CD4-positive, CD25-positive, alpha-beta regulatory T cell (primary cell): Measurements from ENCODE around the gene TERC. TPM values are rescaled to one million over a fixed set of nuclear protein-coding genes. Genes with fewer than 3 reads are reported as not detected.

Source experiments
- ATAC-seq, 2 donors: fragments of 150-1000 bp; cut with Tn5 transposase; one replicate each; pipeline ENCODE4 v1.10.0; 2021; ENCODE audit warnings: low read depth in 2 of 2, moderate number of reproducible peaks in 2 of 2, moderate library complexity in 1 of 2
- DNase-seq, 3 donors: peaks; one replicate each; pipeline versions ENCODE4 v3.0.0 to v3.0.0-alpha.2; 2012 to 2022; ENCODE audit warnings: mixed read lengths in 1 of 3
- H3K27ac ChIP-seq: one replicate; pipeline ENCODE4 v1.7.0; 2013; ENCODE audit warnings: mild to moderate bottlenecking, low read length; ENCODE audit not compliant: insufficient read depth, poor library complexity, severe bottlenecking
- H3K27me3 ChIP-seq: one replicate; pipeline ENCODE4 v1.7.0; 2013; ENCODE audit warnings: low read length; ENCODE audit not compliant: control insufficient read depth, insufficient read depth
- H3K36me3 ChIP-seq: one replicate; pipeline ENCODE4 v1.7.0; 2013; ENCODE audit warnings: mild to moderate bottlenecking, low read length, moderate library complexity; ENCODE audit not compliant: control insufficient read depth, insufficient read depth
- H3K4me1 ChIP-seq: 2 replicates; pipeline ENCODE4 v1.7.0; 2013; ENCODE audit warnings: mild to moderate bottlenecking, low read length; ENCODE audit not compliant: insufficient read depth, control insufficient read depth, poor library complexity, severe bottlenecking
- H3K4me3 ChIP-seq: one replicate; pipeline ENCODE4 v1.7.0; 2013; ENCODE audit warnings: low read depth, mild to moderate bottlenecking, low read length, moderate library complexity
- H3K9me3 ChIP-seq, 2 experiments: 1 replicate in 1 of 2; 2 replicates in 1 of 2; pipeline ENCODE4 v1.7.0; 2013; ENCODE audit warnings: low read length in 2 of 2, mild to moderate bottlenecking in 1 of 2, moderate library complexity in 1 of 2; ENCODE audit not compliant: control insufficient read depth in 2 of 2
- H3K27ac Mint-ChIP-seq, 3 donors: one replicate each; pipeline ENCODE4 v1.8.0; 2020 to 2022; ENCODE audit warnings: mild to moderate bottlenecking in 3 of 3, mixed read lengths in 3 of 3, moderate library complexity in 2 of 3
- H3K27me3 Mint-ChIP-seq: one replicate; pipeline ENCODE4 v1.8.0; 2022; ENCODE audit warnings: mild to moderate bottlenecking, mixed read lengths
- H3K36me3 Mint-ChIP-seq: one replicate; pipeline ENCODE4 v1.8.0; 2020; ENCODE audit warnings: mixed read lengths
- H3K4me1 Mint-ChIP-seq, 4 donors: one replicate each; pipeline ENCODE4 v1.8.0; 2020 to 2022; ENCODE audit warnings: mixed read lengths in 4 of 4, mild to moderate bottlenecking in 1 of 4
- H3K4me3 Mint-ChIP-seq, 4 donors: one replicate each; pipeline ENCODE4 v1.8.0; 2020 to 2022; ENCODE audit warnings: mild to moderate bottlenecking in 4 of 4, mixed read lengths in 4 of 4, moderate library complexity in 3 of 4
- H3K9me3 Mint-ChIP-seq, 7 donors: one replicate each; pipeline ENCODE4 v1.8.0; 2020 to 2022; ENCODE audit warnings: mixed read lengths in 7 of 7, mild to moderate bottlenecking in 3 of 7, moderate library complexity in 2 of 7
- polyA plus RNA-seq, 4 donors: library from polyadenylated mRNA; unstranded; fragments of 300-500 nt; fragmentation: Illumina TruSeq; gene quantifications; one replicate each; pipeline ENCODE4 v1.2.3, GENCODE V29; 2021
- total RNA-seq: library from RNA; stranded (reverse); gene quantifications from one replicate; pipeline ENCODE4 v1.2.3, GENCODE V29; 2022

TERC gene
- total and polyA plus RNA-seq, 5 donors from 2014 or later, result 0.76 to 2.9 TPM; not detected in 3

- H3K4me1 Mint-ChIP-seq, result peaks cover 22 to 58% (median 45%) of the 10 kb centered on the region in 4 donors
- no peaks in the 10 kb centered on the region for H3K27me3 Mint-ChIP-seq
- peak overlapping the region in 1 of 3 donors; percentile 56 for H3K27ac Mint-ChIP-seq
- Histone ChIP-seq H3K9me3 (no peaks in the 10 kb centered on the region), H3K27ac (no peak overlapping the region), H3K36me3 (peaks cover 87% of the 10 kb centered on the region), H3K27me3 (no peaks in the 10 kb centered on the region), H3K4me1 (peaks cover 6% of the 10 kb centered on the region), H3K4me3 (no peak overlapping the region)
- no peak overlapping the region for H3K4me3 Mint-ChIP-seq
- DNase-seq (peak in 1 of 3 donors; percentile 27), ATAC-seq (no peak)
- H3K9me3 Mint-ChIP-seq, result no peaks in the 10 kb centered on the region
- peaks cover 47% of the 10 kb centered on the region for H3K36me3 Mint-ChIP-seq
Measured at GRCh38 chr3:169780742-169781141, 15.9 kb upstream of the TERC start.

DNA sequence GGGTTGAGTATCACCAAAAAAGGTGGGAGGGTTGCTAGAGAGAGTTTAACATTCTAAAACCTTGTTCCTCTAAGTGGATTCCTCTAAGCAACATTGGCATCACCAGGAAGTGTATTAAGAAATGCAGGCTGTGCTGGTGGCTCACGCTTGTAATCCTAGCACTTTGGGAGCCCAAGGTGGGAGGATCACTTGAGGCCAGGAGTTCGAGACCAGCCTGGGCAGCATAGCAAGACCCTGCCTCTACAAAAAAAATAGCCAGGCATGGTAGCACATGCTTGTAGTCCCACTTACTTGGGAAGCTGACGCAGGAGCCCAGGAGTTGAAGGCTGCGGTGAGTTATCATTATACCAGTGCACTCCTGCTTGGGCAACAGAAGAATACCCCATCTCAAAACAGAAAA, 13.0 kb upstream of the TERC start:
- peaks cover 5% of the 10 kb centered on the region for H3K27me3 Mint-ChIP-seq
- Histone ChIP-seq H3K4me3 (no peak overlapping the region), H3K4me1 (peaks cover 29% of the 10 kb centered on the region), H3K36me3 (peaks cover 68% of the 10 kb centered on the region), H3K9me3 (no peaks in the 10 kb centered on the region), H3K27ac (no peak overlapping the region), H3K27me3 (no peaks in the 10 kb centered on the region)
- no peaks in the 10 kb centered on the region for H3K9me3 Mint-ChIP-seq
- no peak overlapping the region for H3K27ac Mint-ChIP-seq
- no peak overlapping the region for H3K4me3 Mint-ChIP-seq
- DNase-seq, result no peak
- H3K36me3 Mint-ChIP-seq, result peaks cover 49% of the 10 kb centered on the region
- H3K4me1 Mint-ChIP-seq, result peaks cover 28 to 85% (median 64%) of the 10 kb centered on the region in 4 donors
- no peak for ATAC-seq

DNA sequence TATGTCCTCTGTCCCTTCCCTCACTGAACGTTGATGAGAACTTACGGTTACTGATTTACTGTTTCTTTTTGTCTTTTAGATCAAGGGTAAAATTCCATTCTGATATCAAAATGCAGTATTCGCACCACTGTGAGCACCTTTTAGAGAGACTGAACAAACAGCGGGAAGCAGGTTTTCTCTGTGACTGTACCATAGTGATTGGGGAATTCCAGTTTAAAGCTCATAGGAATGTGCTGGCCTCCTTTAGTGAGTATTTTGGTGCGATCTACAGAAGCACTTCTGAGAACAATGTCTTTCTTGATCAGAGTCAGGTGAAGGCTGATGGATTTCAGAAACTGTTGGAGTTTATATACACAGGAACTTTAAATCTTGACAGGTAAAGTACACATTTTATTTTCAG, 9.3 kb upstream of the TERC start:
- peaks cover 39% of the 10 kb centered on the region for H3K36me3 ChIP-seq
- ATAC-seq (no peak), DNase-seq (no peak)
- no peaks in the 10 kb centered on the region for H3K9me3 ChIP-seq
- Mint-ChIP-seq H3K9me3 (peaks cover 0 to 10% (median 0%) of the 10 kb centered on the region in 7 donors), H3K27me3 (peaks cover 18% of the 10 kb centered on the region), H3K4me1 (peaks cover 18 to 70% (median 50%) of the 10 kb centered on the region in 4 donors), H3K36me3 (peaks cover 30% of the 10 kb centered on the region), H3K27ac (peak overlapping the region; percentile 48 to 100 (median 99)), H3K4me3 (peak overlapping the region; percentile 95 to 99 (median 98))
- H3K27ac ChIP-seq, result peak overlapping the region; percentile 99
- H3K4me3 ChIP-seq, result peak overlapping the region; percentile 99
- no peaks in the 10 kb centered on the region for H3K27me3 ChIP-seq
- peaks cover 44% of the 10 kb centered on the region for H3K4me1 ChIP-seq

DNA sequence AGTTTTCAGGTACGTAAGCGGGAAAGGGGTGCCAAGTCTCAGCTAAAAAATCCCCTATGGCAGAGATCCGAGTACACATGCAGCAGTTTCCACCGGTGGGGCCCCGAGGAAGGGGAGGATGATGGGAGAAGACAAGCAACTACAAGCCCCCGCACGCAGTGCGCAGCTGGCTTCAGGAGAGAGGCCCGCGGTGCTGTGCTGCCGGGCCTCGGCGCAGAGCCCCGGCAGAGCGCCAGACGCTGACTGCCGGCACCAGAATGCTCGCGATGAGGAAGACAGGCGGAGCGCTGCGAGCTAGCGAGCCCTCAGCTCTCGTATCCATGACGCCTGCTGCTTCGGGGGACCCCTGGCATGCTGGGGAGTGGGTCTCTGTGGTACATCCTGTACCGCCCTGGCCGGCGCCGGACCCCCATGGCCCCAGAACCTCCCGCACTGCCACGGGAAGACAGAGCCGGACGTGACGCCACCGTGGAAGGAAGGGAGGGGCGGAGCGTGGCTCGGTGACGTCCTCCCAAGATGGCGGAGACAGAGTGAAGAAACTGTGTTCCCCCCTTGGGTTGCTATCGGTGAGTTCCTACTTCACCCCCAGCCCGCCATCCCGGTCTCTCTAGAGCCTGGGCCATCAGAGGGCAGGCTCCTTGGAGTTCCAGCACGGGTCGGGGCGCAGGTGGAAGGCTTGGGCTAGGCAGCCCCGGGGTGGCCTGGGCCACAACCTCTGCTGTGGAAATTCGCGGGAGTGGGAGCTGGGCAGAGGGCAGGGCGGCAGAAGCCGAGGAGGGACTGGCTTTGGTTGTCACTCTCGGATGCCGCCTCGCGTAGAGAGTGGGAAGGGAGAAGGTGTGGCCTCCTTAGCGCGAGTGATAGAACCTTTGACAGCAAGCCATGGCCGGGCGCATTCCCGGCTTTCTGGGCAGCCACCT, 8.3 kb upstream of the TERC start, which contains the start of gene MYNN:
Gene MYNN, plus strand, starts transcription at position 500 of the 920 bp plus-strand sequence. CDS start 900 bp downstream, outside the sequence.
- Histone ChIP-seq H3K27ac (peak within 1 kb of the TSS; percentile 99), H3K4me3 (peak within 1 kb of the TSS; percentile 99), H3K9me3 (no peaks in the 10 kb centered on the region), H3K36me3 (peaks cover 30% of the 10 kb centered on the region), H3K4me1 (peaks cover 44% of the 10 kb centered on the region), H3K27me3 (no peaks in the 10 kb centered on the region)
- ATAC-seq (peak; percentile 88), DNase-seq (peak; percentile 84 to 95 (median 92))
- peak within 1 kb of the TSS; percentile 95 to 99 (median 98) for H3K4me3 Mint-ChIP-seq
- peaks cover 18% of the 10 kb centered on the region for H3K27me3 Mint-ChIP-seq
- peaks cover 18 to 65% (median 47%) of the 10 kb centered on the region in 4 donors for H3K4me1 Mint-ChIP-seq
- H3K27ac Mint-ChIP-seq, result peak within 1 kb of the TSS; percentile 98 to 100 (median 99)
- peaks cover 0 to 10% (median under 1%) of the 10 kb centered on the region in 7 donors for H3K9me3 Mint-ChIP-seq
- H3K36me3 Mint-ChIP-seq, result peaks cover 23% of the 10 kb centered on the region

GRCh38 chr3:169772305-169772896, 7.5 kb upstream of the TERC start:
- H3K27me3 Mint-ChIP-seq, result peaks cover 18% of the 10 kb centered on the region
- peak overlapping the region; percentile 98 to 100 (median 99) for H3K27ac Mint-ChIP-seq
- peaks cover 0 to 10% (median 1%) of the 10 kb centered on the region in 7 donors for H3K9me3 Mint-ChIP-seq
- peak overlapping the region; percentile 95 to 99 (median 98) for H3K4me3 Mint-ChIP-seq
- H3K4me1 Mint-ChIP-seq, result peaks cover 18 to 60% (median 43%) of the 10 kb centered on the region in 4 donors
- H3K9me3 ChIP-seq, result no peaks in the 10 kb centered on the region
- H3K27ac ChIP-seq, result peak overlapping the region; percentile 99
- peak; percentile 4 to 8 for ATAC-seq
- H3K36me3 ChIP-seq, result peaks cover 23% of the 10 kb centered on the region
- peak in 1 of 3 donors; percentile 57 for DNase-seq
- peaks cover 19% of the 10 kb centered on the region for H3K36me3 Mint-ChIP-seq
- H3K4me1 ChIP-seq, result peaks cover 44% of the 10 kb centered on the region
- peak overlapping the region; percentile 99 for H3K4me3 ChIP-seq
- H3K27me3 ChIP-seq, result no peaks in the 10 kb centered on the region

DNA sequence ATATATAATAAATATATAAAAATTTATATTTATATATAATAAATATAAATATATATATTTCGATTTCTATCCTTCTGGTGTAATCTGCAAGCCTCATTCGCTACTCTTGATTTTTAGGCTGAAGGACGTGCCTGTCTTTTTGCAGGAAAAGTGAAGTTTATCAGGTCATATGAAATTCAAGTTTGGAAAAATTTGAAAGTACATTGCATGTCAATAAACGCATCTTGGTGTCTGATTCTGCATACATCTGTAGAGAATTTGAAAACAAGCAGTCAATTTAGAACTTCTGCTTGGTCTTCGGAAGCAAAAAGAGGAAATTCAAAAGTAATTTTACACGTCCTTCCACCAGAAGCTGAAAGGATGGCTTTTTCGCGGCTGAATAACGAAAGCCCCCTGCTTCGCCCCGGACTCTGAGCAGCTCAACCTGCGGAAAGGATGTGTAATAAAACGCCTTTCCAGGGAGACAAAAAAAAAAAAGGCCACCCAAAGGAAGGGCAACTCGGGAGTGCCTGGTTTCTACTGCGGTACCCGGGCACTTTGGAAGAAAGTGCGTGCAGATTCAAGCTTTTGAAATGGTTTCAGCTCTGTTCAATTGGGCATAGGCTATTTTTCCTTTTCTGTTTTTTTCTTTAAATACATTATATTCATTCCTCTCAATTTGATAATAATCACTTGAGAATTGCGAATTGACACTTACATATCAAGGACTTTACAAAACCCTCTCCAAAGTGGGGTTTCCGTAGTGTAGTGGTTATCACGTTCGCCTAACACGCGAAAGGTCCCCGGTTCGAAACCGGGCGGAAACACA, 6.8 kb upstream of the TERC start:
- peak; percentile 59 to 88 (median 85) for DNase-seq
- Mint-ChIP-seq H3K4me3 (peak overlapping the region; percentile 95 to 99 (median 98)), H3K4me1 (peaks cover 18 to 54% (median 38%) of the 10 kb centered on the region in 4 donors), H3K36me3 (peaks cover 13% of the 10 kb centered on the region), H3K9me3 (peaks cover 0 to 10% (median 1%) of the 10 kb centered on the region in 7 donors), H3K27me3 (peaks cover 18% of the 10 kb centered on the region), H3K27ac (peak overlapping the region; percentile 98 to 100 (median 99))
- H3K36me3 ChIP-seq, result peaks cover 16% of the 10 kb centered on the region
- peak overlapping the region; percentile 99 for H3K27ac ChIP-seq
- no peaks in the 10 kb centered on the region for H3K9me3 ChIP-seq
- H3K27me3 ChIP-seq, result no peaks in the 10 kb centered on the region
- peak overlapping the region; percentile 99 for H3K4me3 ChIP-seq
- no peak for ATAC-seq
- H3K4me1 ChIP-seq, result peaks cover 44% of the 10 kb centered on the region
